Caco-2 (cell line): ENCODE results near the gene APMAP. TPM values are rescaled to one million over a fixed set of nuclear protein-coding genes. Genes with fewer than 3 reads are reported as not detected.

Experiments used
- BruUV-seq: library from RNA; stranded (reverse); fragments of 400-500 nt; replicated peaks from 2 replicates; lab custom pipeline; 2021; lab: Mats Ljungman, UMichigan
- CTCF ChIA-PET: fragments of 300-600 bp; sonication (Branson Sonifier 250); formaldehyde crosslinking; loops from one replicate; lab custom pipeline; 2022; ENCODE audit warnings: antibody characterized with exemption; lab: Charles Lee
- POLR2A ChIA-PET: fragments of 300-600 bp; sonication (Branson Sonifier 250); formaldehyde crosslinking; loops from one replicate; lab custom pipeline; 2022; ENCODE audit warnings: antibody characterized with exemption; lab: Charles Lee
- DNase-seq, 2 experiments: peaks; one replicate each; pipeline versions ENCODE4 v3.0.0 to v3.0.0-alpha.2; 2020 to 2022
- H3K27me3 ChIP-seq: replicated peaks from 2 replicates; pipeline ENCODE4 v1.6.0; 2011; ENCODE audit warnings: low read length; ENCODE audit not compliant: control insufficient read depth, insufficient read depth
- H3K36me3 ChIP-seq: 2 replicates; pipeline ENCODE4 v1.5.1; 2011; ENCODE audit warnings: low read length; ENCODE audit not compliant: control insufficient read depth, insufficient read depth
- H3K4me1 ChIP-seq: fragments of 250-450 bp; sonication (Bioruptor Pico); 2 replicates; pipeline ENCODE4 v1.5.1; 2020; ENCODE audit warnings: mild to moderate bottlenecking
- H3K4me3 ChIP-seq: 2 replicates; pipeline ENCODE4 v1.5.1; 2011; ENCODE audit warnings: low read depth, mild to moderate bottlenecking, control low read depth, low read length
- H3K9me3 ChIP-seq: fragments of 250-450 bp; sonication (Bioruptor Pico); 2 replicates; pipeline ENCODE4 v1.5.1; 2020; ENCODE audit warnings: mild to moderate bottlenecking, moderate library complexity
- H3K27ac Mint-ChIP-seq: one replicate; pipeline ENCODE4 v1.8.0; 2022; ENCODE audit warnings: mixed read lengths; ENCODE audit not compliant: unreplicated experiment
- H3K27me3 Mint-ChIP-seq: one replicate; pipeline ENCODE4 v1.8.0; 2022; ENCODE audit warnings: mixed read lengths; ENCODE audit not compliant: insufficient read depth, unreplicated experiment
- H3K36me3 Mint-ChIP-seq: one replicate; pipeline ENCODE4 v1.8.0; 2022; ENCODE audit warnings: mild to moderate bottlenecking, mixed read lengths; ENCODE audit not compliant: insufficient read depth, unreplicated experiment
- H3K4me1 Mint-ChIP-seq: one replicate; pipeline ENCODE4 v1.8.0; 2022; ENCODE audit warnings: low read depth, mixed read lengths; ENCODE audit not compliant: unreplicated experiment
- H3K4me3 Mint-ChIP-seq: one replicate; pipeline ENCODE4 v1.8.0; 2022; ENCODE audit warnings: mild to moderate bottlenecking, moderate library complexity, mixed read lengths; ENCODE audit not compliant: unreplicated experiment
- H3K9me3 Mint-ChIP-seq: one replicate; pipeline ENCODE4 v1.8.0; 2022; ENCODE audit warnings: mixed read lengths; ENCODE audit not compliant: unreplicated experiment
- intact Hi-C: fragments of 100-400 bp; cut with micrococcal nuclease; formaldehyde crosslinking; loops from one replicate; pipeline ENCODE4 v1.10.0; 2022; ENCODE audit not compliant: unreplicated experiment
- total RNA-seq: library from RNA; stranded (reverse); gene quantifications from 2 replicates; pipeline ENCODE4 v1.2.3, GENCODE V29; 2022
- TF ChIP-seq, protein P1 (sequence below), 2 experiments: fragments of 200-600 bp in 1 of 2; IDR thresholded peaks; 1 replicate in 1 of 2; 2 replicates in 1 of 2; pipeline versions ENCODE4 v1.5.1 to v1.8.0; 2011 to 2022; ENCODE audit warnings: antibody characterized with exemption in 1 of 2, control low read depth in 1 of 2, inconsistent platforms in 1 of 2, low read depth in 1 of 2, low read length in 1 of 2, mild to moderate bottlenecking in 1 of 2, moderate library complexity in 1 of 2; ENCODE audit not compliant: insufficient read depth in 1 of 2, severe bottlenecking in 1 of 2, unreplicated experiment in 1 of 2

The APMAP gene
- total RNA-seq, 1 experiment from 2014 or later = 138 TPM

DNA sequence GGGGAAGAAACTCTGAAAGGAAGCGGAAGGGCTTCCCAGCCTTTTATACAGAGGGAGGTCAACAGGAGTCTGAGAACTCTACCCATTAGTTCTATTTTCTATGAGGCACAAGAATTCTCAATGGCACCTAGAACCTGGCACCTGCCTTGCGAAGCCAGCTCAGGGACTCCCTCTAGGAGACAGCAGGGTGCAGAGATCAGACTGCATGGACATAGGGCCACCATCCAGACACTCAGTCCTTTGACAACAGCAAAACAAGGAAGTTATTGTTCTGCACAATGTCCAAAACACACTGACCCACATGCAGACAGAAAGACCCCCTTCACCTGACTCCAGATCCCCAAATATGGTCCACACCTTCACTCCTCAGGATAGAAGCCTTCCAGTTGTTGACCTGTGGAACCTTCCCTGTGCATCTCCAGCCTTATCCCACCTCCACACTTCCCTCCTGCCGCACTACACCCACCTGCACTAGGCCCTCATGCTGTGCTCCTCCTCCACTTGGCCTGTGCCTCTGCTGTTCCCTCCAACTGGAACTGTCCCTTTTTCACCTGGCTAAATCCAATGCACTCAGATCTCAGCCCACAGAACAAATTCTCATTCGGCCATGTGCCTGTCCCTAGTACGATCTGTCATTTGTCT is 37.6 kb upstream of the APMAP start:
- Mint-ChIP-seq H3K4me3 (no peak overlapping the region), H3K9me3 (no peaks in the 10 kb centered on the region), H3K27ac (peak overlapping the region; percentile 38), H3K36me3 (peaks cover 39% of the 10 kb centered on the region), H3K4me1 (peaks cover 5% of the 10 kb centered on the region), H3K27me3 (no peaks in the 10 kb centered on the region)
- DNase-seq = no peak
- POLR2A ChIA-PET = no interaction called here
- peaks cover 24% of the 10 kb centered on the region for H3K4me1 ChIP-seq
- H3K4me3 ChIP-seq = no peak overlapping the region
- CTCF ChIA-PET = no interaction called here
- TF ChIP-seq, protein P1, sequence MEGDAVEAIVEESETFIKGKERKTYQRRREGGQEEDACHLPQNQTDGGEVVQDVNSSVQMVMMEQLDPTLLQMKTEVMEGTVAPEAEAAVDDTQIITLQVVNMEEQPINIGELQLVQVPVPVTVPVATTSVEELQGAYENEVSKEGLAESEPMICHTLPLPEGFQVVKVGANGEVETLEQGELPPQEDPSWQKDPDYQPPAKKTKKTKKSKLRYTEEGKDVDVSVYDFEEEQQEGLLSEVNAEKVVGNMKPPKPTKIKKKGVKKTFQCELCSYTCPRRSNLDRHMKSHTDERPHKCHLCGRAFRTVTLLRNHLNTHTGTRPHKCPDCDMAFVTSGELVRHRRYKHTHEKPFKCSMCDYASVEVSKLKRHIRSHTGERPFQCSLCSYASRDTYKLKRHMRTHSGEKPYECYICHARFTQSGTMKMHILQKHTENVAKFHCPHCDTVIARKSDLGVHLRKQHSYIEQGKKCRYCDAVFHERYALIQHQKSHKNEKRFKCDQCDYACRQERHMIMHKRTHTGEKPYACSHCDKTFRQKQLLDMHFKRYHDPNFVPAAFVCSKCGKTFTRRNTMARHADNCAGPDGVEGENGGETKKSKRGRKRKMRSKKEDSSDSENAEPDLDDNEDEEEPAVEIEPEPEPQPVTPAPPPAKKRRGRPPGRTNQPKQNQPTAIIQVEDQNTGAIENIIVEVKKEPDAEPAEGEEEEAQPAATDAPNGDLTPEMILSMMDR (IDR thresholded peaks at IDR 0.05; ENCODE audit: insufficient read depth in 1 of 2, low read depth in 1 of 2, low read length in 1 of 2, severe bottlenecking in 1 of 2, unreplicated experiment in 1 of 2) = no peak
- intact Hi-C loops = loop anchor here (2.0 kb wide), 1 partner anchor 35 kb away; no protein-coding TSS in a partner anchor
- H3K9me3 ChIP-seq = no peaks in the 10 kb centered on the region
- H3K36me3 ChIP-seq = no peaks in the 10 kb centered on the region; the same call in 1 of the 2 replicates
- no peaks in the 10 kb centered on the region for H3K27me3 ChIP-seq
- no TSS peak for BruUV-seq

DNA sequence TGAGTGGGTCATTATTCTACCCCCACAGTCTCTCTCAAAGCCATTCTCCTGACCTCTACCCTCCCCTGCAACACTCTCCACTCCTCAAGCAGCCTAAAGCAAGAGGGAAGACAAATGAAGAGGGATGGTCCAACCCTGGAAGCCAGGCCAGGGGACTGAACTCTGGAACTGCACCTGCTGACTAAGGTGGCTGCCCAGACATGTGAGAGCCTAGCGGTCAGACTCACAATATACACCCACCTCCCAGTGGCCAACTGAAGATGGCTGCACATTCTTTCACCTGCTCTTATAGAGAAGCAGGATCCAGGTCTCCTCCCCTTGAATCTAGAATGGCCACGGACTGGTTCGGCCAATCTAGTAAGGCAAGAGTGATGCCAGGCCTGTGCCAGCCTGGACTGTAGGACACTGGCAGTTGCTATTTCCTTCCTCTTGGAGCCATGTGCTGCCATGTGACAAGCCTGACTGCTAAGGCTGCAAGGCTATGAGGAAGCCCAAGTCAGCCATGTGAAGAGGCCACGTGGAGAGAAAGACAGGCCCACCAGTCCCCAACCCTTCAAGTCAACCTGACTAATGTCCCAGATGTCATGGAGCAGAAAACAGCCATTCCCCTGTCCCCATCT is 33.5 kb upstream of the APMAP start:
- Histone ChIP-seq H3K9me3 (no peaks in the 10 kb centered on the region), H3K4me1 (peaks cover 9% of the 10 kb centered on the region), H3K27me3 (no peaks in the 10 kb centered on the region), H3K4me3 (no peak overlapping the region), H3K36me3 (no peaks in the 10 kb centered on the region)
- Mint-ChIP-seq H3K9me3 (no peaks in the 10 kb centered on the region), H3K36me3 (peaks cover 40% of the 10 kb centered on the region), H3K27ac (no peak overlapping the region), H3K4me1 (no peaks in the 10 kb centered on the region), H3K4me3 (no peak overlapping the region), H3K27me3 (no peaks in the 10 kb centered on the region)
- no TSS peak for BruUV-seq
- TF ChIP-seq, protein P1 (IDR thresholded peaks at IDR 0.05; ENCODE audit: insufficient read depth in 1 of 2, low read depth in 1 of 2, low read length in 1 of 2, severe bottlenecking in 1 of 2, unreplicated experiment in 1 of 2) = no peak
- POLR2A ChIA-PET = no interaction called here
- peak in 1 of 2 experiments; percentile 14 for DNase-seq
- CTCF ChIA-PET = no interaction called here
- intact Hi-C loops = no loop called here

GRCh38 chr20:25025091-25025861 is 32.7 kb upstream of the APMAP start:
- H3K4me3 ChIP-seq = no peak overlapping the region
- no TSS peak for BruUV-seq
- H3K27me3 ChIP-seq = no peaks in the 10 kb centered on the region
- no peaks in the 10 kb centered on the region for H3K4me1 Mint-ChIP-seq
- no peaks in the 10 kb centered on the region for H3K9me3 ChIP-seq
- TF ChIP-seq, protein P1 (IDR thresholded peaks at IDR 0.05; ENCODE audit: insufficient read depth in 1 of 2, low read depth in 1 of 2, low read length in 1 of 2, severe bottlenecking in 1 of 2, unreplicated experiment in 1 of 2) = no peak
- no peak overlapping the region for H3K27ac Mint-ChIP-seq
- intact Hi-C loops = no loop called here
- H3K4me3 Mint-ChIP-seq = no peak overlapping the region
- ChIA-PET CTCF (no interaction called here), POLR2A (no interaction called here)
- H3K9me3 Mint-ChIP-seq = no peaks in the 10 kb centered on the region
- H3K4me1 ChIP-seq = peaks cover 1% of the 10 kb centered on the region
- peak in 1 of 2 experiments; percentile 25 for DNase-seq
- H3K36me3 ChIP-seq = no peaks in the 10 kb centered on the region; the same call in 1 of the 2 replicates
- peaks cover 32% of the 10 kb centered on the region for H3K36me3 Mint-ChIP-seq
- no peaks in the 10 kb centered on the region for H3K27me3 Mint-ChIP-seq
